GM21825 (cell line): ENCODE measurements around the gene C8A.

Source experiments
- ATAC-seq: cut with Tn5 transposase; IDR thresholded peaks from one replicate; pipeline ENCODE4 v1.9.1; 2021; ENCODE audit warnings: mild to moderate bottlenecking, moderate library complexity; ENCODE audit not compliant: unreplicated experiment

The C8A gene

GRCh38 chr1:56880774-56881173, 26.2 kb downstream of the C8A start:
- ATAC-seq, result no peak

DNA sequence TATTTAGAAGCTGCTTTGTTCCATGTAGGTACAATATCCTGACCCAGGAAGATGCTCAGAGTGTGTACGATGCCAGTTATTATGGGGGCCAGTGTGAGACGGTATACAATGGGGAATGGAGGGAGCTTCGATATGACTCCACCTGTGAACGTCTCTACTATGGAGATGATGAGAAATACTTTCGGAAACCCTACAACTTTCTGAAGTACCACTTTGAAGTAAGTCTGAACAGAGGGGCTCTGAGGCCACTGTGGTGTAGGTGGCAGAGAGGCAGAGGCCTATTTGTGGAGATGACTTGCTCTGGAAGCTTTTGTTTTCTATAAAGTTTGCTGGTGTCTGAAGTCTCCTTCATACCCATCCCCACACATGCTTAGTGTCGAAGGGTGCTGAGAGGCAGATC, 26.8 kb downstream of the C8A start:
- no peak for ATAC-seq

- ATAC-seq, result no peak
These were observed 35.6 kb downstream of the C8A start for GRCh38 chr1:56890229-56890628.

GRCh38 chr1:56894014-56894413, 39.4 kb downstream of the C8A start:
- ATAC-seq, result no peak

- ATAC-seq, result no peak
These were observed 42.8 kb downstream of the C8A start for GRCh38 chr1:56897150-56898004.

GRCh38 chr1:56898005-56898373, 43.4 kb downstream of the C8A start:
- no peak for ATAC-seq

DNA sequence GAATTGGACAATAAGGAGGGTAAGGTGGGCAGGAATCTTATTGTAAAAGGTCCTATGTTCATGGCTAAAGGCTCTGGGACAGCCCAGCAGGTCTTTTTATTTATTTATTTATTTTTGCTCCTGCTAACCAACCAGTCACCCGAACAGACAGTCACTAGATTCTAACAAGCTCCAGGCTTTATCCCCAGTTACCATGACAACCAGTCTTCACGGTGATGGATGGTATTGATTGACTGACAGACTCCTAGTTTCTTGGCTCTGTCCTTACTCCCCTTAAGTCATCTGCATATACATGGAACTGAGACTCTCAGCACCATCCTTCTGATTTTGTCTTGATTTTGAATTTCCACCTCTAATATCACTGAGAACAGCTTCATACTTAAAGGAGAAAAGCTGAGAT, 44.3 kb downstream of the C8A start:
- ATAC-seq, result no peak

- no peak for ATAC-seq
These were observed 47.1 kb downstream of the C8A start for GRCh38 chr1:56901716-56902115.

- ATAC-seq, result no peak
These were observed 49.2 kb downstream of the C8A start for GRCh38 chr1:56903778-56904177.

- no peak for ATAC-seq
These were observed 50.2 kb downstream of the C8A start for GRCh38 chr1:56904663-56905397.

DNA sequence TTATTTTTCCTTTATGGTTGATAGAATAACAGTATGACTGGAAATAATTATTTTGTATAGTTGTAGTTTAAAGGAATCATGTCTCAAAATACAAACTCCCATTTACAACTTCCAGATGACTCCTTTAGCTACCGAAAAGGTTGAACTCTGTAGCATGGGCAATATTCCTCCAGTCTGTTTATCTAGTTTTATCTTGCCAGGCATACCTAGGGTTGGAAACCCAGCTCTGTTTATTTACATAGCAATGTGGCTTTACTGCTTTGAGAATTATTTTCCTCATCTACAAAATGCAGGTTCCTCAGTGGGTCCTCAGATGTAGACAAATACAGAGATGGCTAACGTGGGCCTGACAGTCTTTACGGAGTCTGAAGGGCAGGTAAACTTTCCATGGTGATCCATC, 51.1 kb downstream of the C8A start:
- no peak for ATAC-seq

DNA sequence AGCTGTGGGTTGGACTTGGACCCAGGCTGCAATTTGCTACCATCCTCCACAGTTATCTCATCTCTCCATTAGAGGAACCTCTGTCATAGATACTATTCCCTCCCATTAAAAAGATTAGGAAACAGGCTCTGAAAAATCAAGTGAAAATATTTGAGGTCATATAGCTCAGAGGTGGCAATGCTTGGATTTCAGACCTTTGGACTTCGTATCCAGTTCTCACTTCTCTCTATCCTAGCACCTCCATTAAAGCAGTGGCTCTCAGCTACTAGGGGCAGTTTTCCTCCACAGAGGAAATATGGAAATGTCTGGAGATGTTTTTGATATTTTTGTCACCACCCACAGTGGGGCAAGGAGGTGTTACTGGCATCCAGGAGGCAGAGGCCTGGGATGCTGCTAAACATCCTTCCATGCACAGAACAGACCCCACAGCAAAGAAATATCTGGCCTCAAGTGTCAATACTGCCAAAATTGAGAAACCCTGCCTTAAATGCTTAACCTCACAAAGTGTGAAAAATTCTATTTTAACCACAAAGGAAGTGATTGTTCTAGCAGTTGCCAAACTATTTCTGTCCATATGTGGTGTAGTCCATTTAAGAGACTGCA, 54.1 kb downstream of the C8A start:
- no peak for ATAC-seq

DNA sequence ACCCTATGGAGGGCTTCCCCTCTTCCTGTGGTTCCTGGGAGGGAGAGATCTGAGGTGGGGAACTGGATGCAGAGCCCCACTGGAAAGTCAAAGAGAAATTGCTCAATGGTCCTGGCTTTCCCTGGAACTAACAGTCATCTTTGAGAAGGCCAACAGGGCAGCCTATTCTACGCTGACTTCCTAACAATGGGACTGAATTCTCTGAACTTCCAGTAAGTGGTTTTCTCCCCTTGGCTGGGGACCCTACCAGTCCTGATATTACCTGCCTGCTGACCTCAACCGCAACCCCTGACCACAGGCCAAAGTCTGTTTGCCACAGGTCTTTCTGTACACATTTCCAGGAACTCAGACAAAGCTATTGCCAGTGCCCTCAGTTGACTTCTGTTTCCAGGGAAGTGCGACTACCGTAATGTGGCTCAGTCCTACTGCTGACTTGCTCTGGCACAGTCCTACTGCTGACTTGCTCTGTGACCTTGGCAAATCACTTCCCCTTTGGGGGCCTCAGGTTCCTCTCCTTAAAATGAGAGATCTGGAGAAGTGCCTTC, 55.9 kb downstream of the C8A start:
- no peak for ATAC-seq

GRCh38 chr1:56911098-56911938, 56.7 kb downstream of the C8A start:
- ATAC-seq, result no peak

- no peak for ATAC-seq
These were observed 57.7 kb downstream of the C8A start for GRCh38 chr1:56912325-56912724.

DNA sequence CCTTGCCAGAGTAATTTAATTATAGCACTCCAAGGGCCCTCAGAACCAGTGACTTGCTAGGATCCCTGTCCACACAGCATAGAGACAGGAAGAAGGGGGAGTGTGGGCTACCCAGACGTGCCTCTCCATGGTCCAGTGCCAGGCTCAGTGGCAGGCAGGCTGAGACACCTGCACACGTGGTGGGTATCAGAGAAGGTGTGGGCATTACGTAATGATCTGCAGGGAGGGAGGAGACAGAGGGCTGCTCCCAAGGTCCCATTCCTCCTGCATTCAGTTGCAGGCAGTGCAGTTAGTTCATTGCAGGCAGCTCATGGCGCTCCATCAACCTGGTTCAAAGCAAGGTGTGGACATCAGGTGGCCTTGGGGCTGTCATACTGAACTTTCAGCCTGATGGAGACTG, 61.4 kb downstream of the C8A start:
- no peak for ATAC-seq

DNA sequence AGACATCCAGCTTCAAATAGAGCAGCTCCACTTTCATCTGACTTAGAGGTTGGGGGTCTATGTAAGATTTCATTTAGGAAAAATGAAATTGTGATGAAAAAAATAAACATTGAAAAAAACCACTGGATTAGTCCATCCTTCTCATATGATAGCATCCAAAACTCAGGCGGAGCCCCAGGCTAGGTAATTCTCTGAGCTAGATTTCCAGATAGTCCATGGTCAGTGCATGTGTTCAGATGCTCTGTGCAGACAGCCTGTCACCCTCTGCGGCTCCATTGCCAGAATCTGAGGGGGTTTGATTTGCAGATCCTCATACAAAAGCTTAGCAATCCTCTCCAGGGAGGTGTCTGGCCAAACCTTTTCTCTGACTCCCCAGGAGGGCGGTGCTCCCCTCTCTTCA, 62.0 kb downstream of the C8A start:
- ATAC-seq, result no peak

DNA sequence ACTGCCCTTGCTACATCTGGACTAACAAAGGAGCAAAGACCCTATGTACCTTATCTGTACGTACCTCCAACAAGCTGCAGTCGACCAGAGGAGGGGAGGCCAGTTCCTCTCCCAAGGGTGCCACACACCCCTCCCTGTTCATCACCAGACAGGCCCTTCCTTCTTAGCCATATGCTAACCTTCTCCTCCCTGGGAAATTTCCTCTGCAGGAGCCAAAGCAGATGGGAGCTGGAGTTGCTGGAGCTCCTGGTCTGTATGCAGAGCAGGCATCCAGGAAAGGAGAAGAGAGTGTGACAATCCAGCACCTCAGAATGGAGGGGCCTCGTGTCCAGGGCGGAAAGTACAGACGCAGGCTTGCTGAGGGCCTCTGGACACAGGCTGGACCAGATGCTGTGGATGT, 62.8 kb downstream of the C8A start:
- no peak for ATAC-seq

GRCh38 chr1:56920591-56921001, 66.0 kb downstream of the C8A start:
- no peak for ATAC-seq

- ATAC-seq, result no peak
These were observed 66.9 kb downstream of the C8A start for GRCh38 chr1:56921479-56921878.

DNA sequence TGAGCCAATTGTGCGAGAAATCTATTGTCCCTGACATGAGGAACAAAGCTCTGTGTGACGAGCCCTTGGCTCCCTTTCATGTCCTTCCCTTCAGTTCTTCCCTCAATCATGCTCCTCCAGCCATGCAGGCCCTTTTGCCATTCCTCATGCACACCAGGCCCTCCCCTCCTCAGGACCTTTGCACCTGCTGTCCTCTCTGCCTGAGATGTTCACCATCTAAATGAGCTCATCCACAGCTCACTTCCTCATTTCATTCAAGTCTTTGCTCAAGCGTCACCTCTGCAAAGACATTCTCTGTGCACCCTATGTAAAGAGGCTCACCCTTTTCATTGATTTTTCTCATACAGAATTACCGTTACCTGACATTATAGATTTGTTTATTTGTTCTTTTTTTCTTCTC, 67.5 kb downstream of the C8A start:
- ATAC-seq, result no peak
